Left forelimb (tissue), 1 donor: ENCODE results near the gene MYOCD.

ENCODE experiments used
- DNase-seq: peaks from one replicate; pipeline ENCODE4 v3.0.0-alpha.2; 2018; ENCODE audit warnings: low spot score

Gene MYOCD

DNA sequence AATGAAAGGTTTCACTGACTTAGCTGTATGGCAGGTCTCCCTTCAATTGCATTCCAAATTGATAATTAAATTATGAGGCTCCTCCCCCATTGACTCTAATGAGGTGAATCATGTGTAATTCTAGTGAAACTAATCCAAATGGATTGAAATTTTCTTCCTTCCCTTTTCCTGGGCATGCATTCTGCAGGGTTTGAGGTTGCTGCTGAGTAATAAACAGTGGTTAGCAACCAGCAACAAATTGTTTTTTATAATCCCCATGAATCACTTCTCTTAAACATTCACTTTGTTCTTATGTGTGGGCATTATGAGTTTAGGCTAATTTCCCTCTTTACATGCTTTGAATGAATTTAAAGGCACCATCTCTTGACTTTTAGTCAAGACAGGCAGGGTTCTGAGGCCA, 43.4 kb downstream of the MYOCD start:
- DNase-seq = no peak

- no peak for DNase-seq
These were observed 46.7 kb downstream of the MYOCD start for GRCh38 chr17:12712415-12712814.

GRCh38 chr17:12712941-12713340, 47.3 kb downstream of the MYOCD start:
- DNase-seq = no peak

- no peak for DNase-seq
These were observed 54.3 kb downstream of the MYOCD start for GRCh38 chr17:12719948-12720347.

DNA sequence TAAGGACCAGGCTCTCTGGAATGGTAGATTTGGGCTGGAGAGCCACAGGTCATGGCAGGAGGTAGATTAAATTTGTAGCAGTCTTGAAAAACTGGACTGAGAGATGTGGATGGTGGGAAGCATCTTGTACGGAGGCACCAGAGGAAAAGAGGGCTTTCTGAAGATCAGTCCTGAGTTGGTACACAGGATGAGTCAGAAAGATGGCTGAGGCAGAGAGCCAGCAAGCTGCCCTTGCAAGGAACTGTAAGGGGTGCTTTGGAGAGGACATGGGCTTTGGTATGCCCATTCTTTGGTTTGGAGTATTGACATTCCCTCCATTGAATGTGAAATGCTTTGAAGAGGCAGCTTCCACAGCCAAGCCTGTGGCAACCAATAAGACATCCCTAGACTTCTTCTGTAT, 55.9 kb downstream of the MYOCD start:
- no peak for DNase-seq

DNA sequence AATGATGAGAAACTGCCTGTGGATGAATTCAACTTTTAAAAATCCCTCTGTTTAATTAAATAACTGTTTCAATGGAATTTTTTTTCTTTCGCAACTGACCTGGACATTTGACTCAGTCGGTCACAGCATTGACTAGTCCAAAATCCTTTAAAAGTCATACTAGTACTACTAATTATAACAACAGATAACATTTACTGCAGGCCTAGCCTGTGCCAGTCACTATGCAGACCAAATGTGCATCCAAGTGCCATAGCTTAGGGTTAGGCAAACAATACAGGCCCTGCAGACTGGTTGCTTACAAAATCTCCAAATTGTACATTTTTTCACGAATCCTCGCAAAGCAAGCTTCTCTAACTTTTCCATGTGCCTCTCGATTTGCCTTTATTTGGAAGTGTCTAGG, 56.6 kb downstream of the MYOCD start:
- DNase-seq = no peak

- DNase-seq = no peak
These were observed 60.4 kb downstream of the MYOCD start for GRCh38 chr17:12726131-12726530.

DNA sequence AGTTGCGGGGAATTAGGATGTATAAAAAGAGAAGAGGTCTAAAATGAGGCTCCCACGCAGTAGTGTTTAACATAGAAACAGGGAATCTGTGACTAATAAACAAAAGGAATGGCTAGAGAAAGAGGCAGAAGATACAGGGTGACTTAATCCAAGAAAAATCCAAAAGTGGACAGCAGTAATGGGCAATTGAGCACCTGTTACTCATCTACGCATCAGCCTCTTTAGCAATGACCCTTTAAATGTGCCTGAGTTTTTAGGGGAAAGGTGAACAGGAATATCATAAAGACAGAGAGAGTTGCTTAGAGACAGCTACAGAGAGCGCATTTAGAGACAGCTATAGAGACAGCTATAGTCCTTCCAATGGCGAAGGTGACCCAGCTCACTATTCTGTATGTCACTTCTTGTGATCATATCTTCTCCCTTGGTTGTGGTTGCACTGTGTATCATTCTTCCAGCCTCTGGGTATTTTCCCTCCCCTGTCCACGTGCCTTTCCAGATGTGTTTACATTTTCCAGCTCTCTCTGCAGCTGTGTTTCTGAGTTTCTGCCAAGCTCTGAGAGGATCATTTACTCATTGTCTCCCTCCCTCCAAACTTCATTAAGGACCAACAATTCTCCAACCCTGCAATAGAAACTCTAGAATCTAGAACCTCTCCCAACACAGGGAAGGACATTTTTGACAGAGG, 61.5 kb downstream of the MYOCD start:
- no peak for DNase-seq

DNA sequence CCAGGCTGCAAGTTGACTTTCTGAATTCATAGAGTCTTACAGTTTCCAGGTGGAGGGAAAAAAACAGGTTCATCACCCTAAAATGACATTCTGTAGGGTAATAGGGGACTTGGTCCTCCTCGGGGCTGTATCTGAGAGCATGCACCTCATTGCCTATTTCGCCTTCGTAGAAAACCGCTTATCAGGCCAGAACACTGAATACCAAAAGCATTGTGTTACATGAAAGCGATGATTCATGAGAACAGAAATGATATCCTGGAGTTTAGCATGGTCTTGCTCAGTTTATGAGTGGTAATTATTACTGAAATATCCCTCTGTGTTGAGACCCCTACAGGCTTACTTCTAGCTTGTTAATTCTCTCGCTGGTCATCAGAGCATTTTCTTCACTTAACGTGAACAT, 62.2 kb downstream of the MYOCD start:
- no peak for DNase-seq

GRCh38 chr17:12729086-12729485, 63.4 kb downstream of the MYOCD start:
- DNase-seq = no peak

DNA sequence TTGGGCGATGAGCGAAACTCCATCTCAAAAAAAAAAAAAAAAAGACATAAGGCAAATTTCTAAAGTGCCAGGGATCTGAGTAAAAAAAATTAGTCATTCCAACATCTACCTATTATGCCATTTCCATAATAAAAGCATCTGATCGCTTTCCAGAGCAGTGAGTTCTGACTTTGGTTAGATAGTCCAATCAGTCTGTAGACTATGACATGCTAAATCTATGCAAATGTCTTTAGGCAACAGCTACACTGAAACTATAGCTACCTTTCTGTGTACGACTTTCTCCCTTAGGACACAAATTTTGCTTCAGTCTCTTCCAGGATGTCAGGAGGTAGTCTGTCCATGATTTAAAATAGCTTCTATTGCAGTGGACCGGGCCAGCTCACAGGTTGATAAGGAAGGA, 64.7 kb downstream of the MYOCD start:
- no peak for DNase-seq

- no peak for DNase-seq
These were observed 65.3 kb downstream of the MYOCD start for GRCh38 chr17:12730931-12731521.

- no peak for DNase-seq
These were observed 66.1 kb downstream of the MYOCD start for GRCh38 chr17:12731839-12732238.

DNA sequence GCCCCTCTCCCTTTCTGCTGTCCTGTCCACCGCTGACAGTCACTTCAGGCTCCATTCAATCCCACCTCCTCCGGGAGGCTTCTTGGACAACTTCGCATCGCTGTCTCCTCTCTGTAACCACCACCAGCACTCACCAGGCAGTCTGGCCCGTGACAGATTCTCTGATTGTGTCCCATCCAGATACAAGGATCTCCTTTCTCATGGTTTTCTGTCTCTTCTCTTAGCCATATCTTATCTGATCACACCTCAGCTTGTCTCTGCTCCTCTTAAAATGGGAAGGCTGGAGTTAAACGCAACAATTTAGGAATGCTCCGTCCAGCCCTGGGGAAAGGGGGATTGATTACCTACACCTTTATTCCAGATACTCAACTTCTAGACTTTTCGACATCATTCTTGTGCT, 66.7 kb downstream of the MYOCD start:
- DNase-seq = no peak

DNA sequence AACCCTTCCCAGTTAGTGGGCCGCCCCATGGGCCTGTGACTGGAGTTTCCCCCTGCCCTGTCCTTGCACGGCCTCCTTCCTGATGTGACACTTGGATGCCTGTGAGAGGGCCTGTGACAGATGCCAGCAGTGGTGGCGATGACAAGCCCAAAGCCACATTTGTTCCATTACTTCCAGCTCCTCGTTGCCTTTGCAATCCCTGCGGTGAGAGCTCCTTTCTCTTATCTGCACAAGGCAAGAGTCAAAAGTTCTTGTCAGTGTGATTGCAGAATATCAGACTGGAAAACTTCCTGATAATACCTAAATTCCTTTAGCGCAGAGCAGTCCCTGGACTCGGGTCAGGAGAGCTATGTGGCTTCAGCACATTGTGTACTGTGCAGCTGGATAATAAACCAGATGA, 69.2 kb downstream of the MYOCD start:
- no peak for DNase-seq

DNA sequence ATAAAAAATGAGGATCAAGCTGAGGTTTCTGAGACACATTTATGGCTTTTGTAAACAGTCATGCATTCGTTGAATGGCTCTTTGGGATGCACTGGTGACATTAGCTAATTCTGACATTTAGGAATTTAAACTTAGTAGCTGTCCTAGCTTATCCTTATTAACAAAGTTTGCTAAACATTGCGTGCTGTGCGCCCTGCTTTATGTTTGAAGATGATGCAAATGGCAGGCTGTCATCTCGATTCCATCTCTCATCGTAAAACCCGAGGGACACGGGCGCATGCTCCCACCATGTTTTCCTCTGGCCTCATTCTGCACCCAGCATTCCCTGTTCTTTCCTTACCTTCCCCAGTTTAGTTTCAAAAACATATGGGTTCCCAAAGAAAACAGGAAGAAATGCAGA, 69.8 kb downstream of the MYOCD start:
- no peak for DNase-seq

DNA sequence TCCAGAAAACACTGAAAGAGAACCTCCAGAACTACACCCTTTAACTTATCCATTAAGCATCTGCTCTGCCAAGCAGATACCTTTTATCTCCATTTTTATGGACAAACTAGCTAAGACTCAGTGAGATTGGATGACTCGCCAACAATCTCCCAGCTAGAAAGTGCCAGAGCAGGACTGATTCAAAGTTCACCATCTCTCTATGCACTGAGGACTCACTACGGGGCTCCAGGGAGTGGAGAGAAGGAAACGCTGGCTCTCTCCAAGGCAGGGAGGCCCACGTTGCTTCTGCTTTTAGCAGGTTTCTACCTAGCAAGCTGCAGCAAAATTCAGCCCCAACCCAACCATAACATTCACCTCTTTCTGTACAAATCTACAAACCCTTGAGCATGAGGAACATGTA, 70.8 kb downstream of the MYOCD start:
- DNase-seq = no peak

GRCh38 chr17:12737740-12738469, 72.2 kb downstream of the MYOCD start:
- no peak for DNase-seq

- DNase-seq = no peak
These were observed 72.9 kb downstream of the MYOCD start for GRCh38 chr17:12738624-12739023.

DNA sequence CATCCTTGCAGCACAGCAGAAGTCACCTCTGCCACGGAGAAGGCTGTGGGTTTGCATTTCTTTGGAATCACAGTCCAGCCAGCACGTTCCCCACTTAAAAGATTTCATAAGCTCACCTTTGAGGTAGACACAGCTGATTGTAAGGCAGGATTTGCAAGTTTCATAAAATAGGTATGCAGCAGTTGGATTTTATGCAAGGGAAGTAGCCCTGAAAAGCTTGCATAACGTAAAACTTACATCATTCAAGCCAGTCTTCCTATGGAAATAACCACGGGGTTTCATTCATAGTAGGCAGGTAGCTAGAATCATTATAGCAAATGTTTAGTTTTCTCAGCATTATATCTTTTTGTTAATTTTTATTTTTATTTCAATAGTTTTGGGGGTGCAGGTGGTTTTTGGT, 73.8 kb downstream of the MYOCD start:
- no peak for DNase-seq

GRCh38 chr17:12743046-12743445, 77.4 kb downstream of the MYOCD start:
- DNase-seq = no peak

GRCh38 chr17:12744298-12744697, 78.6 kb downstream of the MYOCD start:
- DNase-seq = no peak

DNA sequence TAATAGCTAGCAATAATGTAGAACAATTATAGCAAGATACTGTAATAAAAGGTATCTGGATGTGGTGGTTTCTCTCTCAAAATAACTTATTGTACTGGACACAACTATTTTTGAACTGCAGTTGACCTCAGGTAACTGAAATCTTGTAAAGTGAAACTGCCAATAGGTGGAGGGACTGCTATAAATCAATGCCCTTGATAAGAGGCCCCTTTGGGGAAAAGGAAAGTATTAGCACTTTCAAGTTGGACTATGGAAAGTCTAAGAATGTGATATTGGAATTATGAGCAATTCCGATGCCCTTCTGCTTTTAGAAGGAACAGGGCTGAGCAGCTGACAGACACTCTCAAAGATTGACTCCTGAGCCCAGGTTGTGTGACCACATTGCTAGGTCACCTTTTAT, 79.1 kb downstream of the MYOCD start:
- no peak for DNase-seq

DNA sequence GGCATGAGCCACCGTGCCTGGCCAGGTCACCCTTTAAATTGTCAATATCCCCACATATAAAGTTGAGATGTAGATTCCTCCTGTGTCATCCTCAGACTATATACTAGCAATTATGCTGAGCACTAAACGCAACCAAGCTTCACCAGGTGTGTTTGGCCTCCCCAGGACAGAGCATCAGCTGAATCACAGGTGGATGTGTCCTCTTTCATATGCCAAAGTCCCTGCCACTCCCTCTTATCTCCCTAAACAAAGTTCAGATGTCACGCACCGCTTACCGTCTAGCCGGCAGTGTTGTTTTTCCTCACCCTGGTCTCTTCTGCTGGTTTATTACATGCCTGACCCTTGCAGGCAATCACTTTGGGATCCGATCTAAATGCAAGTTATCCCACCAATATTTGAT, 79.8 kb downstream of the MYOCD start:
- no peak for DNase-seq
